ENCODE results near the gene PCNX1.

GRCh38 chr14:71122866-71123565, 215.8 kb downstream of the PCNX1 start:
- no peak for TF ChIP-seq ZBTB17 (tag by site-specific recombination; IDR thresholded peaks at IDR 0.05)
- TF ChIP-seq CTCF (tag by site-specific recombination; IDR thresholded peaks at IDR 0.05): no peak
- no peak for TF ChIP-seq ZNF16 (tag by site-specific recombination; IDR thresholded peaks at IDR 0.05; ENCODE audit: low read depth)
- no peak for TF ChIP-seq ZBTB1 (tag by site-specific recombination; IDR thresholded peaks at IDR 0.05)

All from HEK293 (cell line).